Effector CD8-positive, alpha-beta T cell (primary cell): Measurements from ENCODE around the gene DPYD.
"Not testable (repeated sequence)": the region's sequence is repeated elsewhere in the genome, so short reads cannot be mapped to it uniquely, and the experiment has no call there.

Experiments
- DNase-seq: peaks from one replicate; lab custom pipeline; 2025; lab: John Stamatoyannopoulos, UW

The DPYD gene

DNA sequence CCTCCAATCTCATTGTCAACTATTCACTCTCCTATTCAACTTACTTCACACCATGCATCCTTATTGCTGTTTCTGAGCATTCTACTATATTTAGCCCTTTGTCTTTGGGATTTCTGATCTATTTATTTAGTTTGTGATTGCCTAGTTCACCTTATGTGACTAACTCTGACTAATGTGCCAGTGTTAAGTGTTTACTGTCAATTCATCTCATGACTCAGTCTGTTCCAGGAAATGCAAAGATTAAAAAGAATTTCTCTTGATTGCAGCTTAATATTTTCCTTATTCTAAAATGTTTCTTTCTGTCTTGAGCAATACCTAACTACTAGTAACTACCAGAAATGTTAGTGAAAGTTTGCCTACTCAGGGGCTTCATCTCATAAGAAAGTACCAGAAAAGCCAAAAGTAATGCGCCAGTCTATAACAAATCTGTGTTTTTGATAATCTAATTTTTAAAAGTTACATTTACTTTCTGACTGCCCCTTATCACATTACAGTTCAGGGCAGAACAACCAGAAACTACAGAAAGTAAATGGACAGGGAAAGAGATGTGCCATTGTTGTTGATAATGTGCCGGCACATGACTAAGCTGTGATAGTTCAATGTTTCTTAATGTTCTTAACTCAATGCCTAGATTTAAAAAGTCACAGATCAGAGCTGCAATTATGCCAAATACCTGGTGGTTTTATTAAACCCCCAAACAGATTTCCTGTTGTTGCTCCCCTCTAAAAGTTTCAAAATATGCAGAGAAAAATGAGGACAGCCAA, 642.8 kb downstream of the DPYD start:
- DNase-seq: no peak

DNA sequence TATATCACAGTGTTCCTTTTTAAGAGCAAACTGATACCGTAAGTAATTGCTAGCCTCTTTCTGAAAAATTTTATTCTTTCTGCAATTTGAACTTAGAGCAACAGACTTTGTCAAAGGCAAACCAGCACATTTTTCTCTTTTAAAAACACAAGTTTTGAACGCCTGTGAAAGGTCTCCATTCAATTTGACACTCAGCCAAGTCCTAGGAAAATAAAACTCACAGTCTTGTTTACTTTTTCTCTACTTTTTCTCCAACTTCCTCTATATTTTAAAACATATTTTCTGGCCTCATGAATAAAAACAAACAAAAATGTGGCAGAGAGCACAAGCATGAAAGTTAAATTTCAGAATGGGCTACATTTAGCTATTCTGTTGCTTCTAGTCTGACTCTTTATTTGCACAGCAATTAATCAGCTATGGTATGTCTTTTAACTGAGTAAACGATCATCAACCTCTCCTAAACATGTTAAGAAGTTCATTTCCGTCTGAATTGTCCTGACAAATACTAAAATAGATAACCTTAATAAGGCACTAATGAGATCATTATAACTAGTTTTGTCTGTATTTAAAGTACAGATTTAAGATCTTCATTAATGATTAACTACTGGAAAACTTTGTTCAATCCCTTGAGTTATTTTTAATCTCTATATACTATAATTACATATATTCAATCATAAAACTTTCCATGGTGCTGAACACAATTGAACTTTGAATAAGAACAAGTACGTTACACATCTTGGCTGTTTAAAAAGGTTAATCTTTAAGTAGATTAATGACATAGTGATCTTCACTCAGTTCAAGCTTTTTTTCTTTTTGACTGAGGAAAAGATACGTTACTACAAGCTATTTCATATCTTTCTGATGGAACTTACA, 648.7 kb downstream of the DPYD start:
- no peak for DNase-seq

DNA sequence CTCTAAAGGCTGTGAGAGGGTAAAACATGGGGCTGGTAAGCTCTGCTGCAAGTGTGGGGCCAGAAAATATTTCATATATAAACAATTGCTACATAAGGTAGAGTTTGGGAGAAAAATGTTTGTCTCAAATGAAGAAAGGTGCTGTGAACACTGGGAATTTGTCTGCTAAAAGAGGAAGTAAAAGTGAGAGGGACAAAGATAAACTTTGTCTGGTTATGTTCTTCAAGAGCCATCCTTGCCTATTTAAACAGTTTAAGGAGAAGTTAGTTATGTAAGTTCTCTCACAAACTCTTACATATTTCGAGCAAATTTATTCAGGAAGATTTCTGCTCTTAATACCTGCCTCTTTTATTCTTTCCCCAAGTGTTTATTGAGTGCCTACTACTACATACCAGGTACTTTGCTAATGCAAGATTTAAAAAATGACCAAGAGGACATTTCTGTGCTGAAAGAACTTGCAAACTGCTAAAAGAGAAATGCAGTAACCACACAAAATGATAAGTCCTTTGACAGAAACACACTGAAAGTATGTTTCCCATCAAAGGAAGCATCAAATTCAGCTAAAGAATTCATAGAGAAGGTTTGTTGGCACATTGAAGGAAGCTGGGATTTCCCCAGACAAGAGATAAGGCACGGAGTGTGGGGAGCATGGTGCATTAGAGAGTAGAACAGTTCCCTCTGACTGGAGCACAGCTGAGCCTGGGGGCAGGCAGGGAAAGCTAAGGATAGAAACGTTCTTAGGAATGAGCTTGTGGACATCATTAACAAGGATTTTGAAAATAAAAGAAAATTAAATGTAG, 650.1 kb downstream of the DPYD start:
- no peak for DNase-seq

DNA sequence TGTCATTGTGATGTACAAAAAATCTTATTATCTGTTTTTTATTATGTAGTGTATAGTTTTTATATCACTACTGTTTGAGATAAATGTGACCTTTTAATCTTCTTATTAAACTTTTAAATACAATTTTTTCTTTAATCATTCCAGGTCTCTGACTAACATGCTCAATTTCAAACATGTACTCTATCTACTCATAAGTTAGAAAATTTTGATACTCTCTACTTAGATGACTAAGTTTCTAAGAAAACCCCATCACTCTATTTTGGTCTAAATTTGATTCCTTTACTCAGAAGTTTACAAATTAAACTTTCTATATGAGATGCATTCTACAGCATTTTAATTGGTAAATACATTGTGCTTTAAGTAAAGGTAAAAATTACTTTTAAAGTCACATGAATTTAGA, 655.2 kb downstream of the DPYD start:
- DNase-seq: no peak

DNA sequence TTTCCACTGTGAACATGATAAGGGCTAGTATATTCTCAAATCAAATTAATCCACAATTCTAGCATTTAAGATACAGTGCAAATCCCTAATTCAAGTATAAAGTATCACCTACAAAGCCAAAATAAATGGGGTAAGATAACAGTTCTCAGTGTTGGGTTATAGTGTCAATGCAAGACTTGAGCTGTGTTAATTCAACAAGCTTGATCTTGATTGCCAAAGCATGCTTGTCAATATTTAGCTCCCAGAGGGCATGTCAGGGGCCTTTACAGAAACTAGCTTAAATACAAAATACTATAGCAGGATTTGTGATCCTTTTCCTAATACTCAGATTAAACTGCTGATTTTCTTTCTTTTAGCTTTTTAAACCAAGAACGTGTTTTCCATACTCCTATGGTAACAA, 658.0 kb downstream of the DPYD start:
- no peak for DNase-seq

DNA sequence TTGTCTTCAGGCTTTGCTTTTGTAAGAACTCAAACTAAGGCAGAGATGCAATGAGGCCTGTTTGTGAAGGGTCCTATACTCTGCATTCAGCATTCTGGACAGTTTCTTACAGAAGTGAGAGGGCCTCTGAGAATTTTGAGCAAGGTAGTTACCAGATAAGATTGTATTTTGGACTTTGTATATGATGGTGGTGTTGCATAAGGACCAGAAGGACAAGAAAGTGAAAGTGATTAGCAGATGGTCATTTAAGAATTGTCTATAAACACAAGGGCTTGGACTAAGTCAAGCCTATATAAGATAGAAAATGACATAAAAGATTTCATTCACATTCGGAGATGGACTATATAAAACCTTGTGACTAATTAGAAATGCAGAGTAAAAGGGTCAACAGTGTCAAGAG, 662.2 kb downstream of the DPYD start:
- no peak for DNase-seq

DNA sequence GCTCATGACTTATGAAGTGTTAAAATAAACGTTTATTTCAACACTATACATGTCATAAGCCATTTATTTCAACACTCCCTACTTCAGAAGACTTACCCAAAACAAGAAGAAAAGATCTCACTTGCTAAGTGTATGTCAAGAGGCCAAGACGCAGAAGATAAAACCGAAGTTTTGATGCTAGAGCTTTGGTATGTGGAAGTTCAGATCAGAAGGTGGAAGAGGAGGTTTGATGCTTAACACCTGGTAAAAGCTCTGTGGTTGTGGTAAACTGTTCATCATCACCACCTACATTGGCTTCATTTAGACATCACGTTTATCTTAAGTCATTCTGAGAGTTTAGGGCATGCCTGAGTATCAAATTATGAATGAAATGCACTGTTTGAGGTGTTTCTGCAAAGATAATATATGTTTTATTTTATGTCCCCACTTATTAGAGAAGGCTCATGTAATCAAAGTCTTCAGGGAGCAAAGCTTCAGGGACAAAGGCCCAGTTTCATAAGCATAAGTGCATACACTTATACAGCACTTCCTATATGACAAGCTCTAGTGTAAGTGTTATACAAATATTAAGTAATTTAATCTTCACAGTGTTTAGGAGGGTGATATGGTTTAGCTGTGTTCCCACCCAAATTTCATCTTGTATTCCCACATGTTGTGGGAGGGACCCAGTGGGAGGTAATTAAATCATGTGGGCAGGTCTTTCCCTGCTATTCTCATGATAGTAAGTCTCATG, 665.9 kb downstream of the DPYD start:
- DNase-seq: no peak

DNA sequence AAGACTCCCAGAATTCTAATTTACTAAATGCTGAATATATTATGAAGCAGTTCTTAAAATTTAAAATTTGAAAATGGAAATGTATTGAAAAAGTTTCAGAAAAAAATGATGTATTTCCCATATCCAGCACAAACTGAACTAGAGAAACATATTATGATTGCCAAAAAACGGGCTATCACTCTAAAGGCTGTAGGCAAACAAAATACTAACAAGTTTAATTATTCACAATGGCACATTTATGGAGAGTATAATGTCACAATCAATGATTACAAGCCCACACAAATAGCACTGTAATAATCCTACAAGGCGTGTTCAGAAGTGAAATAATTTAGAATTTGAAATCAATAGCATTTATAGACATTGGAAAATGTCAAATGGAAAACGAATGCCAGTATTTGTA, 667.9 kb downstream of the DPYD start:
- no peak for DNase-seq

DNA sequence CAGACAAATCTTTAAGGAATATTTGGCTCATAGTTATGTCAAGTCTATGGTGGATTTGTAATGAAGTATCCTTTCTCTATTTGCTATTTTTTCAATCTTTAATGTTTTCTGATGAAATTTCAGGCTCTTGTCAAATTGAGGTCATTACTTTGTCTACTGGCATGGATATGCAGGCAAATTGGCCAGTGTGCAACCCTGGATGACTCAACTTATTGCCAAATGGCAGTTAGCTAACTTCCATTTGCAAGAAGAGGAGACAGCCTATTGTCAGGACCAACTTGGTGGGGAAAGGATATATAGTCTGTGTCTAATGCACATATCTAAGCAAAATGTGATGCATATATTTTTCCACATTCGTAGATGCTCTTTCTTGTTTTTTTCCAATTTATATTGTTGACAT, 668.8 kb downstream of the DPYD start:
- DNase-seq: no peak

DNA sequence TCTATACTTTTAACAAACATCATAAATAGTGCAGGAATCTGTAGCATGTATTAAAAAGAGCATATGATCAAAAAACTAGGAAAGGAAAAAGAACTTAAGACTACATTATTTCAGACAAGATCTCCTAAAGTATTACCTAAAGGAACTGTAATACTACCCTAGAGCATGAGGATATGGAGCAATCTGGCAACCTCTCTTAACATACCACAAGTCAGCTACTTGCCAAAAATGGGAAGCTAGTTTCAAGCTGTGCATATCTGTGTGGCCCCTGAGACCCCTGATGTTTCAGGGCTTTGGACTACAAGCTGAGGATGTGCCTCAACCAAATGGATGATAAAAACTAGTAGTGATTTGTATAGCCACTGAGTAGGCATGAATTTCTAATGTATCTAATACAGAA, 673.6 kb downstream of the DPYD start:
- DNase-seq: no peak

DNA sequence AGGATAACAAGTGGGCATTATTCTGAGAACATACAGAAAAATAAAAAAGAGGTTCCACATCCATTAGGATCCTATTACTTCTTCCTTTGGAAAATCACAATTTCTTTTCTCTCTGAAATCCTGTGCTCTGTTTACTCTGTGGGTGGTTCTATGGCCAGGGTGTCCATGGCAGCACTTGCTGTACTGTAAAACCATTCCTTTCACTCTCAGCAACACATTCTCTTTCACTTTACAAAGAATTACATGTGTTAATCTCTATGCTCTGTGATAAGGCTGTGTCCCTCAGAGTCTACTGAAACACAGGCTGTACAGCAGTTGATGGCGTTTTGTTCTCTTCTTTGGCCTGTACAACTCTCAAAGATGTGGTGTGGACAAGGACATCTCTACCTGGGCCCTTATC, 675.2 kb downstream of the DPYD start:
- no peak for DNase-seq

DNA sequence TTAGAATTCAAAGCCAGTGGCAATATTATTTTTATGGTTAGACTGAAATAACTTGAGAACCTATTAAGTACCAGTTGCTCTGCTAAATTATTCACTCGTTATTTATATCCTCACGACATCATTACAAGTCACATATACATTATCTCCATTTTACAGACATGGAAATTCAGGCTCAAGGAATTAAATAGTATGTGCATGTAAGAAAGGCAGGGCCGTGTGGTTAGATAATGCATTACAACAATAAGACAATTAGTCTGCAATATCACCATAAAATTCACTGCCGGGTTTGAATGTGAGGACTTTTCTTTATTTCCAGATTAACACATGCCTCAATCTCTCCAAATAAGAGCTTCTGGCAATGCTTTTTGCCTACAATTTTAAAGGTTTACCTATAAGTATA, 675.8 kb downstream of the DPYD start:
- DNase-seq: no peak

DNA sequence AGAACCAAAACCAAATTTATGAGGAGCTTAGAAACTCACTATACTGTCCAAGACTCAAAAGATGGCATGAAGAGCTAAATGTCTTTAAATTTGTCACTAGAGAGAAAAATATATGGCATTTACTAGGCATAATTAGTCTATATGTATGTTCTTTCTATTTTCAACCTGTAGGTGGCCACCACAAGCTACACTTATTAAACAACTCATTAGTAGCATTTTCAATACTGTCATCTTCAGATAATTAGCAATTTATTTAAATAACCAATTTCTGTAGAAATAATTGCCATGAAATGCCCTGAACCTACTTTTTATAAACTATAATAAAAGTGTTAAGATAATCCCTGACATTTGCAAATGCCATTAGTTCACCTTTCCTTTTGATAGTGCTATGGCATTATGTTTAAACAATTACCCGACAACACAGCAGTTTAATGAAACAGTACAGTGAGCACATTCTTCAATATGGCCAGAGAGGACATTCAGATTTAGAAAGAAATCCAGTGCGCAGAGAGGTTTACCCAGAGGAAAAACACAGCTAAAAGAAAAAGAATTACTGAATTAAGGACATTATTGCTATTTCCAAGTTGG, 676.8 kb downstream of the DPYD start:
- no peak for DNase-seq

DNA sequence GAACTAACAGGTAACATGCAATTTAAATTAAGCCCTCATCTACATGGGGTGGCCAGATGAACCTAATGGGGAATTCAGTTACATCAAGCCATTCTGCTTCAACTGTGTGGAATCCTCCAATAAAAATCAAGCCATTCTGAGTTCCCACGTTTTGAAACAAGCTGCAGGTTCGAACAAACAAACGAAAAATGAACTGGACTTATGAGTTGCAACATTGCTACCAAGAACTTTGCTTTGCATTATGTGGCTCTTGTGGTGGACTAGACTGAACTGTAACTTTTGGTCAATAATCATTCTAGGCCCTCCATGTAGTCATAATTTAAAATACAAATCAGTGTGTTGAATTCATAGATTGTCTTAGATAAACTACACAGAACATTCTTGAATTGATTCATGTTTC, 682.0 kb downstream of the DPYD start:
- no peak for DNase-seq

DNA sequence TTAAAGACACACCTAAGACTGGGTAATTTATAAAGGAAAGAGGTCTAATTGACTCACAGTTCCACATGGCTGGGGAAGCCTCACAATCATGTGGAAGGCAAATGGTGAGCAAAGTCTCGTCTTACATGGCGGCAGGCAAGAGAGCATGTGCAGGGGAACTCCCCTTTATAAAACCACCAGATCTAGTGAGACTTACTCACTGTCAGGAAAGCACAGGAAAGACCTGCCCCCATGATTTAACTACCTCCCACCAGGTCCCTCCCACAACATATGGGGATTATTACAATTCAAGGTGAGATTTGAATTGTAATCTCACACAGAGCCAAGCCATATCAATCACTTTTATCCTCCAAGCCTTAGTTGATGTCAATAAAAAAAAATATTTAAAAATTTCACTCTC, 689.5 kb downstream of the DPYD start:
- DNase-seq: not testable (repeated sequence)

DNA sequence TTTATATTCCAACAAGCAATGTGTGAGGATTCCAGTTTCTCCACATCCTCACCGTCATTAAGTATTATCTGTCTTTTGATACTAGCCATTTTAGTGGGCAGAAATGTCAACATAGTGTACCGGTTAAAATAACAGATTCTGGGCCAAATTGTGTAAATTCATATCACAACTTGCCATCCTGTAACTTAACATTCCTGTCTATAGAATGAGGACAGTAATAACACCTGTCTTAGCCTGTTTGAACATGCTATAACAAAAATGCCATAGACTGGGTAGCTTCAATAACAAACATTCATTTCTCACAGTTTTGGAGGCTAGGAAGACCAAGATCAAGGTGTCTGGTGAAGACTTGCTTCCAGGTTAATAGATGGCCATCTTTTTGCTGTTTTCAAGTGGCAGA, 708.2 kb downstream of the DPYD start:
- DNase-seq: no peak

DNA sequence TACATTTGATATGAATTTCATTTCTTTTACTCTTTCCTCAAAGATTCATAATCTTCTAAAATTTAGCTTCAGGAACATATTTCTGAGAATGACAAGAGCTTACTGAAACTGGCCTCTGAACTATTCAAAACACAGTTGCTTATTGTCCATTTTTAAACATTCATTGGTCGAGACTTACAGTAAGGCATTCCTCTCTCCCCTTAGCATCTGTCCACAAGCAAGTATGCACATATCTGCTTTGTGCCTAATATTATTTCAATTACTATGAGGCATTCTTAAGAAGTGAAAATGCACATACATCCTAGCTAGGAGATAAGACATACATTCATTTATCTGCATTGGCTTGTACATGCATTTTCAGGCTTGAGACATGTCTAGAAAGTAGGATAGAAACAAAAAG, 710.5 kb downstream of the DPYD start:
- no peak for DNase-seq

DNA sequence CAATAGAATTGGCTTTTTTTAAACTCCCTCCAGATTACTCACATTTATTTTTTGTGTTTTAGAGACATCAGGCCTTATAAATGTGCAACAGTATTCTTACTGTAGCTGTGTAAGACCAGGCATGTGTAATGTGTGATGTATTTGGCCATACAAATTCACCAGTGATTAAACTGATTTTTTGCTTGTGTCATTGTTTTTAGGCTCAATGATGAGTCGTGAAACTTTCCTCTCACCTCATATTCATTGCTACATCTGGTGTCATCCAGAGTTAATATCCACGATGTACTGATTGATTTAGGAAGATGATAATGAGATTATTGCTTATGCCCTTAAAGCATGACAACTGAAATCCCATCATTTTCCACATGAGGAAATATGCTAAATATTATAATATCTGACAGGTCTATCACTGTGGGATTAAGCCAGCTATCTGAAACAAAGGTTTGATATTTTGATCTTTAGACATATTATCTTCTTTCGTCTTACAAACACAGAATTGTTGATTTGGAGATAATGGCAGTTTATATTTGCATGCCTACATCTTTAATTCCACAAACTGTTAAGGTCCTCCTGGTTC, 711.4 kb downstream of the DPYD start:
- DNase-seq: no peak

DNA sequence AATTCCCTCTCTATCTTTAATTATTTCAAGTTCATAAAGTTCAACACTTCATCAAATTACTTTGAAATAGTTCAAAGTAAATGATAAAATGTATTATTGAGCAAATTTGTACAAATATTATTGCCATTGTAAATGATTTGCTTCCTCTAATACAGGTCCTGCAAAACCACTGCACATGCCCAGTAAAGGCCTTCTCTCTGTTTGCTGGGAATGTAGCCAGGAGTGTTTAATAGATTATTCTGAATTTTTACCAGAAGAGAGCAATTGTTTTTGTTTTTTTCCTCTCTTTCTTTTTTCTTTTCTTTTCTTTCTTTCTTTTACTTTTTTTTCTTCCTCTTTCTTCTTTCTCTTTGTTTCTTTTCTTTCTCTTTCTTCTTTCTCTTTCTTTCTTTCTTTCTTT, 713.0 kb downstream of the DPYD start:
- no peak for DNase-seq

DNA sequence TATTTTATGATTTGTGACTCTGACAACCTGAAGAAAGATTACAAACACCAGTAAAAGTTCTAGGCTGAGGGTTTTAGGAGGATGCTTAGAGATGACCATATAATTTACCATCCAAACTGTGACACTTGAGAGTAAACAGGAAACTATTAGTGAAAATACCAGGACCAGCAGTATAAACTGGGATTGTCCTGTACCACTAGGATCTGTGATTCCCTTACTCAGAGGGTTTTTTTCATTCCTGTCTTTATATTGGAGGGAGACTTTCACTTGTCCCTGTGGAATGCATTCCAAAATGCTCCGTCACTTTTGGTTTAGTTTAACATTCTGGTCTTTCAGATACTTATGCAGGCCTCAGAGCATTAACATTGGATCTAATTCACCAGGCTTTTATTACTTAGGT, 716.4 kb downstream of the DPYD start:
- DNase-seq: no peak
